ENCODE data around the gene CDC25B.
A peak's percentile ranks its signal among the peaks of the same experiment; 100 is the strongest.

- no peak for TF ChIP-seq POLR2A (IDR thresholded peaks at IDR 0.05)
- TF ChIP-seq CTCF (IDR thresholded peaks at IDR 0.05): no peak
- peak in 1 of 2 donors; percentile 41 for TF ChIP-seq POLR2AphosphoS5 (IDR thresholded peaks at IDR 0.05; ENCODE audit: insufficient read depth in 1 of 2, low read depth in 1 of 2)
These were observed 10.0 kb upstream of the CDC25B start for GRCh38 chr20:3786126-3786484.

Data from vagina (tissue), 2 donors.